Adrenal gland (tissue), 12 donors: Measurements from ENCODE around the gene S100A4. TPM values are rescaled to one million over a fixed set of nuclear protein-coding genes. Genes with fewer than 3 reads are reported as not detected.

Source experiments
- DNase-seq, 7 donors: peaks; one replicate each; pipeline ENCODE4 v3.0.0-alpha.2; 2019 to 2020
- H3K27ac ChIP-seq, 5 donors: fragments of 200-600 bp; sonication (generic) in 4 of 5; 1 replicate in 3 of 5; 2 replicates in 2 of 5; pipeline versions ENCODE4 v1.5.1 to v1.8.0; 2016 to 2020; ENCODE audit warnings: mild to moderate bottlenecking in 1 of 5
- H3K27me3 ChIP-seq: fragments of 200-600 bp; 2 replicates; pipeline ENCODE4 v1.8.0; 2021
- H3K36me3 ChIP-seq, 2 donors: fragments of 200-600 bp; replicated peaks in 1 of 2; 1 replicate in 1 of 2; 2 replicates in 1 of 2; pipeline versions ENCODE4 v1.5.1 to v1.8.0; 2018 to 2022
- H3K4me1 ChIP-seq, 2 donors: fragments of 200-600 bp; replicated peaks in 1 of 2; 1 replicate in 1 of 2; 2 replicates in 1 of 2; pipeline versions ENCODE4 v1.5.1 to v1.8.0; 2018 to 2021
- H3K4me3 ChIP-seq, 4 donors: fragments of 200-600 bp; sonication (generic) in 3 of 4; one replicate each; pipeline ENCODE4 v1.5.1; 2016 to 2018
- H3K9me3 ChIP-seq, 3 donors: fragments of 200-600 bp; sonication (generic) in 1 of 3; replicated peaks in 1 of 3; 1 replicate in 2 of 3; 2 replicates in 1 of 3; pipeline versions ENCODE4 v1.5.1 to v1.8.0; 2016 to 2021
- CTCF ChIP-seq, 6 experiments: fragments of 450-650 bp in 4 of 6; fragments of 200-600 bp in 2 of 6; sonication (generic) in 1 of 6; IDR thresholded peaks; 1 replicate in 5 of 6; 2 replicates in 1 of 6; pipeline versions ENCODE4 v1.5.1 to v1.8.0; 2016 to 2021; ENCODE audit warnings: antibody characterized with exemption in 6 of 6, mild to moderate bottlenecking in 2 of 6, moderate library complexity in 1 of 6
- POLR2A ChIP-seq, 2 donors: fragments of 450-650 bp; IDR thresholded peaks; one replicate each; pipeline ENCODE4 v1.6.1; 2017; ENCODE audit warnings: antibody characterized with exemption in 2 of 2, mild to moderate bottlenecking in 2 of 2, moderate library complexity in 1 of 2
- WGBS, 4 donors: extraction: QIAGEN DNeasy Blood & Tissue Kit in 2 of 4; methylation state at CpG; one replicate each; pipeline versions ENCODE4 v1.1.5 to v1.1.7; 2013 to 2017; 5-methylcytosine and 5-hydroxymethylcytosine counted together
- intact Hi-C, 2 donors: fragments of 100-400 bp; cut with DNase I; formaldehyde crosslinking; loops; one replicate each; pipeline versions ENCODE4 v1.14.1 to v1.15.0; 2022 to 2023
- polyA plus RNA-seq, 3 donors: library from polyadenylated mRNA; stranded (reverse); fragments of 200-250 nt in 2 of 3; fragments of 350-450 nt in 1 of 3; fragmentation: Illumina TruSeq in 1 of 3; extraction: RNeasy Lipid Tissue Mini Kit (QIAGEN cat#74804) in 1 of 3; gene quantifications; one replicate each; pipeline ENCODE4 v1.2.3, GENCODE V29; 2013 to 2014
- total RNA-seq, 9 donors: library from RNA; depleted of rRNA in 4 of 9; stranded (reverse); fragments of >200 nt in 4 of 9; fragments of 120-200 nt in 1 of 9; fragmentation: NEBNext Ultra II Directional in 1 of 9; extraction: Animal tissue kit (Norgen Biotek cat#: 25700) in 1 of 9; gene quantifications; one replicate each; pipeline versions ENCODE4 v1.1.0 to v1.2.4, GENCODE V29; 2013 to 2023
- donor health status: healthy with polysubstance abuse.
- donor health status: Bipolar disorder and iron deficiency.
- donor health status: DM: yes; HTN: yes; CAD: no.
- donor health status: DM: no; HTN: no; CAD: no.
- donor health status: DM: no; HTN: no; CAD: no.
- donor health status: DM: yes; HTN: yes; CAD: no.

S100A4 gene
- total and polyA plus RNA-seq, 12 donors: 7.9 to 742 (median 99.9) TPM

- Histone ChIP-seq H3K9me3 (no peaks in the 10 kb centered on the region), H3K4me1 (peaks cover 7 to 18% of the 10 kb centered on the region in 2 donors), H3K27me3 (no peaks in the 10 kb centered on the region), H3K27ac (peak overlapping the region in 3 of 5 donors; percentile 48 to 68 (median 66)), H3K4me3 (no peak overlapping the region), H3K36me3 (no peaks in the 10 kb centered on the region)
- no peak for TF ChIP-seq CTCF (IDR thresholded peaks at IDR 0.05)
- TF ChIP-seq POLR2A (IDR thresholded peaks at IDR 0.05): no peak
- WGBS, 4 donors: 73 to 81% (median 81%) methylated on average over 3 of the region's 3 CpGs
- intact Hi-C loops: loop anchor here (5.0 to 10.0 kb wide), 3 partner anchors 44 to 201 kb away; partner anchors contain the start of genes S100A14 (in 1 of the 2) and SLC27A3 (in 1 of the 2)
- DNase-seq: no peak
Observed at GRCh38 chr1:153573351-153573750, 27.7 kb upstream of the S100A4 start.

- TF ChIP-seq CTCF (IDR thresholded peaks at IDR 0.05) (peak; percentile 77 to 92 (median 90)), POLR2A (IDR thresholded peaks at IDR 0.05) (peak in 1 of 2 donors; percentile 16)
- Histone ChIP-seq H3K4me1 (peaks cover 12 to 23% of the 10 kb centered on the region in 2 donors), H3K9me3 (no peaks in the 10 kb centered on the region), H3K27me3 (no peaks in the 10 kb centered on the region), H3K4me3 (no peak overlapping the region), H3K27ac (peak overlapping the region in 4 of 5 donors; percentile 35 to 68 (median 57)), H3K36me3 (no peaks in the 10 kb centered on the region)
- 0 to 10% (median 7%) methylated on average over 3 of the region's 3 CpGs for WGBS, 4 donors
- intact Hi-C loops: loop anchor here (5.0 to 10.0 kb wide), 3 partner anchors 45 to 202 kb away; partner anchors contain the start of genes S100A14 (in 1 of the 2) and SLC27A3 (in 1 of the 2)
- peak; percentile 88 to 96 (median 94) for DNase-seq
Observed at GRCh38 chr1:153572569-153573015, 27.0 kb upstream of the S100A4 start.

- TF ChIP-seq CTCF (IDR thresholded peaks at IDR 0.05): no peak
- TF ChIP-seq POLR2A (IDR thresholded peaks at IDR 0.05): no peak
- H3K36me3 ChIP-seq: no peaks in the 10 kb centered on the region
- 63 to 70% (median 64%) methylated on average over 7 of the region's 7 CpGs for WGBS, 4 donors
- no peaks in the 10 kb centered on the region for H3K27me3 ChIP-seq
- H3K9me3 ChIP-seq: no peaks in the 10 kb centered on the region
- H3K4me3 ChIP-seq: no peak overlapping the region
- no peak overlapping the region for H3K27ac ChIP-seq
- H3K4me1 ChIP-seq: peaks cover 18 to 29% of the 10 kb centered on the region in 2 donors
- no peak for DNase-seq
- intact Hi-C loops: loop anchor here (5.0 to 10.0 kb wide), 3 partner anchors 46 to 203 kb away; partner anchors contain the start of genes S100A14 (in 1 of the 2) and SLC27A3 (in 1 of the 2)
Observed at GRCh38 chr1:153571706-153572105, 26.1 kb upstream of the S100A4 start.

GRCh38 chr1:153570874-153571273, 25.3 kb upstream of the S100A4 start:
- Histone ChIP-seq H3K4me3 (no peak overlapping the region), H3K27ac (no peak overlapping the region), H3K4me1 (peaks cover 26 to 38% of the 10 kb centered on the region in 2 donors), H3K27me3 (no peaks in the 10 kb centered on the region), H3K36me3 (no peaks in the 10 kb centered on the region), H3K9me3 (no peaks in the 10 kb centered on the region)
- DNase-seq: no peak
- intact Hi-C loops: loop anchor here (5.0 to 10.0 kb wide), 3 partner anchors 46 to 204 kb away; partner anchors contain the start of genes S100A14 (in 1 of the 2) and SLC27A3 (in 1 of the 2)
- TF ChIP-seq CTCF (IDR thresholded peaks at IDR 0.05) (no peak), POLR2A (IDR thresholded peaks at IDR 0.05) (no peak)
- 83 to 90% (median 87%) methylated on average over 5 of the region's 5 CpGs for WGBS, 4 donors
